Measurements from ENCODE around the gene SLC25A23. TPM values are rescaled to one million over a fixed set of nuclear protein-coding genes. Genes with fewer than 3 reads are reported as not detected.
A peak's percentile ranks its signal among the peaks of the same experiment; 100 is the strongest.

The SLC25A23 gene
- total and polyA plus RNA-seq, 2 donors (not counting 1 experiment from before 2014, with no cell fraction given), result 9.3 to 25.3 TPM

DNA sequence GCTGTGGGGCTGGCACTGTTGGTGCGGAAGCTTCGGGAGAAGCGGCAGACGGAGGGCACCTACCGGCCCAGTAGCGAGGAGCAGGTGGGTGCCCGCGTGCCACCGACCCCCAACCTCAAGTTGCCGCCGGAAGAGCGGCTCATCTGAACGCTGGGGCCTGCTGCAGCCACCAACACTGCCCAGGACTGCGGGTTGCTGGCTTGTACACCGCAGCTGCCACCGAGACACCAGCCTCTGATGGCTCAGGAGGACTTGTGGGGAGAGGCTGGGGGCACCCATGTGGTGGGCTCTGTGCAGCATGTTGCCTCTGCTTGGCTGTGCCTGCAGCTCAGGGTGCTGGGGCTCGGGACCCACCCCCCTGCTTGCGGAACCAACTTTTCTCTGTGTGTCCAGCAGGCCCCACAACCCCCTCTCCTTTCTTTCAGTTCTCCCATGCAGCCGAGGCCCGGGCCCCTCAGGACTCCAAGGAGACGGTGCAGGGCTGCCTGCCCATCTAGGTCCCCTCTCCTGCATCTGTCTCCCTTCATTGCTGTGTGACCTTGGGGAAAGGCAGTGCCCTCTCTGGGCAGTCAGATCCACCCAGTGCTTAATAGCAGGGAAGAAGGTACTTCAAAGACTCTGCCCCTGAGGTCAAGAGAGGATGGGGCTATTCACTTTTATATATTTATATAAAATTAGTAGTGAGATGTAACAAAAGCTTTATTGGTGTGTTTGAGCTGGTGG, 7.1 kb upstream of the SLC25A23 start:
- H3K4me2 ChIP-seq (replicated peaks; ENCODE audit: low read depth, low read length, poor library complexity, severe bottlenecking), result no peak overlapping the region
- Mint-ChIP-seq H3K4me1 (peaks cover 15% of the 10 kb centered on the region), H3K9me3 (ENCODE audit: insufficient read depth) (no peaks in the 10 kb centered on the region), H3K27ac (peak overlapping the region; percentile 26), H3K27me3 (no peaks in the 10 kb centered on the region), H3K4me3 (no peak overlapping the region)
- ATAC-seq (ENCODE audit: low read depth), result no peak
- H3K79me2 ChIP-seq (ENCODE audit: control insufficient read depth, insufficient read depth, low read length), result no peaks in the 10 kb centered on the region
- H2AFZ ChIP-seq (ENCODE audit: insufficient read depth, low read depth, low read length, poor library complexity, severe bottlenecking), result no peak overlapping the region
- WGBS (ENCODE audit: insufficient coverage), result 96% methylated on average over 19 of the region's 21 CpGs
- peaks cover 0 to 15% (median 6%) of the 10 kb centered on the region in 4 experiments for H3K27me3 ChIP-seq (replicated peaks in 1 of 4; ENCODE audit: control extremely low read depth in 1 of 4, control insufficient read depth in 3 of 4, insufficient read depth in 4 of 4, low read length in 3 of 4)
- H3K4me3 ChIP-seq (ENCODE audit: control extremely low read depth in 1 of 5, extremely low read depth in 1 of 5, insufficient read depth in 1 of 5, low read depth in 2 of 5, low read length in 4 of 5), result no peak overlapping the region
- no peak for DNase-seq
- POLR2A ChIA-PET, result interaction anchor here (1.3 kb wide), 1 partner anchor 50 kb away, joined by 6 read pairs; no protein-coding TSS in a partner anchor
- H3K27ac ChIP-seq (ENCODE audit: low read length in 2 of 2), result no peak overlapping the region
- intact Hi-C loops (cut with micrococcal nuclease), result no loop called here
- no peak overlapping the region for H3K9ac ChIP-seq (ENCODE audit: low read length)
- H4K20me1 ChIP-seq (ENCODE audit: control insufficient read depth, insufficient read depth, low read length, poor library complexity, severe bottlenecking), result no peaks in the 10 kb centered on the region
- peaks cover 0 to 10% (median 0%) of the 10 kb centered on the region in 3 donors for H3K9me3 ChIP-seq (ENCODE audit: control extremely low read depth in 1 of 3, control insufficient read depth in 2 of 3, insufficient read depth in 1 of 3, low read length in 2 of 3)
- peaks cover 0 to 28% of the 10 kb centered on the region in 2 experiments for H3K36me3 ChIP-seq (replicated peaks in 1 of 2; ENCODE audit: control extremely low read depth in 1 of 2, control insufficient read depth in 1 of 2, extremely low read depth in 1 of 2, insufficient read depth in 2 of 2, low read length in 1 of 2)
- TF ChIP-seq EZH2 (IDR thresholded peaks at IDR 0.05; ENCODE audit: borderline replicate concordance, insufficient read depth, low read depth, low read length, poor library complexity, severe bottlenecking), result no peak
- TF ChIP-seq, protein P1, sequence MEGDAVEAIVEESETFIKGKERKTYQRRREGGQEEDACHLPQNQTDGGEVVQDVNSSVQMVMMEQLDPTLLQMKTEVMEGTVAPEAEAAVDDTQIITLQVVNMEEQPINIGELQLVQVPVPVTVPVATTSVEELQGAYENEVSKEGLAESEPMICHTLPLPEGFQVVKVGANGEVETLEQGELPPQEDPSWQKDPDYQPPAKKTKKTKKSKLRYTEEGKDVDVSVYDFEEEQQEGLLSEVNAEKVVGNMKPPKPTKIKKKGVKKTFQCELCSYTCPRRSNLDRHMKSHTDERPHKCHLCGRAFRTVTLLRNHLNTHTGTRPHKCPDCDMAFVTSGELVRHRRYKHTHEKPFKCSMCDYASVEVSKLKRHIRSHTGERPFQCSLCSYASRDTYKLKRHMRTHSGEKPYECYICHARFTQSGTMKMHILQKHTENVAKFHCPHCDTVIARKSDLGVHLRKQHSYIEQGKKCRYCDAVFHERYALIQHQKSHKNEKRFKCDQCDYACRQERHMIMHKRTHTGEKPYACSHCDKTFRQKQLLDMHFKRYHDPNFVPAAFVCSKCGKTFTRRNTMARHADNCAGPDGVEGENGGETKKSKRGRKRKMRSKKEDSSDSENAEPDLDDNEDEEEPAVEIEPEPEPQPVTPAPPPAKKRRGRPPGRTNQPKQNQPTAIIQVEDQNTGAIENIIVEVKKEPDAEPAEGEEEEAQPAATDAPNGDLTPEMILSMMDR (IDR thresholded peaks at IDR 0.05), result no peak
- peaks cover 10 to 11% of the 10 kb centered on the region in 2 donors for H3K4me1 ChIP-seq (ENCODE audit: control insufficient read depth in 2 of 2, insufficient read depth in 2 of 2, low read length in 2 of 2)
- CTCF ChIA-PET, result interaction anchor here (0.6 kb wide), 1 partner anchor 202 kb away, joined by 3 read pairs; no protein-coding TSS in a partner anchor

DNA sequence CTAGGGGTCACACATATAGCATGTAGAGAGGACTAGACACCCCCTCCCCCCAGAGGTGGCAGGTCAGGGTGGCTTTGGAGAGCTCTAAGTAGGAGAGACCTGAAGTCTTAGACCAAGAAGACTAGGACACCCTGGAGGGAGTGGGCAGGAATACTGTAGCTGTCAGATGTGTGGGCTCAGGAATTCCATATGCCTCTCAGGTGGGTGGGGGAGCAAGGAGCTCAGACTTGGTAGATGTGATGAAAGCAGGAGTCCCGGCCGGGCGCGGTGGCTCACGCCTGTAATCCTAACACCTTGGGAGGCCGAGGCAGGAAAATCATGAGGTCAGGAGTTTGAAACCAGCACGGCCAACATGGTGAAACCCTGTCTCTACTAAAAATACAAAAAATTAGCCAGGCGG, 6.1 kb upstream of the SLC25A23 start:
- POLR2A ChIA-PET, result interaction anchor here (0.5 to 1.3 kb wide), 2 partner anchors 51 to 319 kb away, joined by 5 to 6 read pairs; no protein-coding TSS in a partner anchor
- peaks cover 0 to 23% of the 10 kb centered on the region in 2 experiments for H3K36me3 ChIP-seq (replicated peaks in 1 of 2; ENCODE audit: control extremely low read depth in 1 of 2, control insufficient read depth in 1 of 2, extremely low read depth in 1 of 2, insufficient read depth in 2 of 2, low read length in 1 of 2)
- H3K4me3 ChIP-seq (ENCODE audit: control extremely low read depth in 1 of 5, extremely low read depth in 1 of 5, insufficient read depth in 1 of 5, low read depth in 2 of 5, low read length in 4 of 5), result no peak overlapping the region
- no peak overlapping the region for H3K4me2 ChIP-seq (replicated peaks; ENCODE audit: low read depth, low read length, poor library complexity, severe bottlenecking)
- Mint-ChIP-seq H3K27ac (peak overlapping the region; percentile 65), H3K27me3 (no peaks in the 10 kb centered on the region), H3K4me3 (no peak overlapping the region), H3K9me3 (ENCODE audit: insufficient read depth) (no peaks in the 10 kb centered on the region), H3K4me1 (peaks cover 15% of the 10 kb centered on the region)
- H3K27ac ChIP-seq (ENCODE audit: low read length in 2 of 2), result no peak overlapping the region
- no peak overlapping the region for H3K9ac ChIP-seq (ENCODE audit: low read length)
- WGBS (ENCODE audit: insufficient coverage), result 94% methylated on average over 8 of the region's 8 CpGs
- H2AFZ ChIP-seq (ENCODE audit: insufficient read depth, low read depth, low read length, poor library complexity, severe bottlenecking), result no peak overlapping the region
- intact Hi-C loops (cut with micrococcal nuclease), result no loop called here
- CTCF ChIA-PET, result interaction anchor here (1.0 kb wide), 1 partner anchor 38 kb away, joined by 3 read pairs; no protein-coding TSS in a partner anchor
- no peaks in the 10 kb centered on the region for H3K79me2 ChIP-seq (ENCODE audit: control insufficient read depth, insufficient read depth, low read length)
- H3K27me3 ChIP-seq (replicated peaks in 1 of 4; ENCODE audit: control extremely low read depth in 1 of 4, control insufficient read depth in 3 of 4, insufficient read depth in 4 of 4, low read length in 3 of 4), result peaks cover 0 to 15% (median 6%) of the 10 kb centered on the region in 4 experiments
- no peak for TF ChIP-seq EZH2 (IDR thresholded peaks at IDR 0.05; ENCODE audit: borderline replicate concordance, insufficient read depth, low read depth, low read length, poor library complexity, severe bottlenecking)
- TF ChIP-seq, protein P1 (IDR thresholded peaks at IDR 0.05), result no peak
- peaks cover 0 to 10% (median 0%) of the 10 kb centered on the region in 3 donors for H3K9me3 ChIP-seq (ENCODE audit: control extremely low read depth in 1 of 3, control insufficient read depth in 2 of 3, insufficient read depth in 1 of 3, low read length in 2 of 3)
- no peak for ATAC-seq (ENCODE audit: low read depth)
- no peak for DNase-seq
- peaks cover 11 to 14% of the 10 kb centered on the region in 2 donors for H3K4me1 ChIP-seq (ENCODE audit: control insufficient read depth in 2 of 2, insufficient read depth in 2 of 2, low read length in 2 of 2)
- no peaks in the 10 kb centered on the region for H4K20me1 ChIP-seq (ENCODE audit: control insufficient read depth, insufficient read depth, low read length, poor library complexity, severe bottlenecking)

Data from B cell (primary cell).